ENCODE data around the gene THAP10.

DNA sequence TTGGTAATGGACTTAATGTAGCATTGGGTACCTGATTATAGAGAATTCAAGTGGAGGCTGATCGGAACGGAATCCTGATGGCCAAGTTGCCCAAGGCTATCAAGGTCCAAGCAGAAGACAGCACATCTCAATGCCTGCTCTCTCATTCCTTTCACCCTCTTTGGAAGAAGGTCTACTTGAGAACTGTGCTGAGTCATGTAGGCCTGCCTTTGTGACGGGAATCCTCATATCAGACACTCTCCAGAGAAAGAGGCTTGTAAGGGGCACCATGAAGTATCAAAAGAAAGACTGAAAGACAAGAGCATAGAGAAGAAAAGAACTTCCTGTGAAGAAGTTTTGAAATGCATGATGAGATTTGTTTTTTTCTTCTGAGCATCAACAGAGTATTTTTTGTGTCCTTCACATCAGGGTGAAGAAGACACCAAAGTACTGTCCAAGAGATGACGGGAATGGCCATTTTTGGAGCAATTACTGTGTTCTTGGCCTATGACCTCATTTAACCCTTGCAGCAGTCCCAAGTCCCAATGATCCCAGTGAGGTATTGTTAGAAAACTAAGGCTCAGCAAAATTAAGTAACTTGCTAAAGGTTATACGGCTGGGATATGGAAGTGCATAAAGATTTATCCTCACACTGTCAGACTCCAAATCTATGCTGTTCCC is 25.1 kb downstream of the THAP10 start:
- TF ChIP-seq, protein P1, sequence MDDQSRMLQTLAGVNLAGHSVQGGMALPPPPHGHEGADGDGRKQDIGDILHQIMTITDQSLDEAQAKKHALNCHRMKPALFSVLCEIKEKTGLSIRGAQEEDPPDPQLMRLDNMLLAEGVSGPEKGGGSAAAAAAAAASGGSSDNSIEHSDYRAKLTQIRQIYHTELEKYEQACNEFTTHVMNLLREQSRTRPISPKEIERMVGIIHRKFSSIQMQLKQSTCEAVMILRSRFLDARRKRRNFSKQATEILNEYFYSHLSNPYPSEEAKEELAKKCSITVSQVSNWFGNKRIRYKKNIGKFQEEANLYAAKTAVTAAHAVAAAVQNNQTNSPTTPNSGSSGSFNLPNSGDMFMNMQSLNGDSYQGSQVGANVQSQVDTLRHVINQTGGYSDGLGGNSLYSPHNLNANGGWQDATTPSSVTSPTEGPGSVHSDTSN (IDR thresholded peaks at IDR 0.05) = no peak
- TF ChIP-seq POLR2AphosphoS5 (IDR thresholded peaks at IDR 0.05; ENCODE audit: low read depth, low read length) (no peak), NRF1 (IDR thresholded peaks at IDR 0.05; ENCODE audit: low read depth, low read length) (no peak), YY1 (IDR thresholded peaks at IDR 0.05; ENCODE audit: low read depth) (no peak), RCOR1 (IDR thresholded peaks at IDR 0.05; ENCODE audit: low read length) (no peak), NFIC (IDR thresholded peaks at IDR 0.05; ENCODE audit: borderline replicate concordance) (no peak), EP300 (IDR thresholded peaks at IDR 0.05; ENCODE audit: borderline replicate concordance in 1 of 2, low read depth in 1 of 2, low read length in 1 of 2) (no peak), JUND (IDR thresholded peaks at IDR 0.05) (no peak), ELF1 (IDR thresholded peaks at IDR 0.05) (no peak)
- TF ChIP-seq, protein P2, sequence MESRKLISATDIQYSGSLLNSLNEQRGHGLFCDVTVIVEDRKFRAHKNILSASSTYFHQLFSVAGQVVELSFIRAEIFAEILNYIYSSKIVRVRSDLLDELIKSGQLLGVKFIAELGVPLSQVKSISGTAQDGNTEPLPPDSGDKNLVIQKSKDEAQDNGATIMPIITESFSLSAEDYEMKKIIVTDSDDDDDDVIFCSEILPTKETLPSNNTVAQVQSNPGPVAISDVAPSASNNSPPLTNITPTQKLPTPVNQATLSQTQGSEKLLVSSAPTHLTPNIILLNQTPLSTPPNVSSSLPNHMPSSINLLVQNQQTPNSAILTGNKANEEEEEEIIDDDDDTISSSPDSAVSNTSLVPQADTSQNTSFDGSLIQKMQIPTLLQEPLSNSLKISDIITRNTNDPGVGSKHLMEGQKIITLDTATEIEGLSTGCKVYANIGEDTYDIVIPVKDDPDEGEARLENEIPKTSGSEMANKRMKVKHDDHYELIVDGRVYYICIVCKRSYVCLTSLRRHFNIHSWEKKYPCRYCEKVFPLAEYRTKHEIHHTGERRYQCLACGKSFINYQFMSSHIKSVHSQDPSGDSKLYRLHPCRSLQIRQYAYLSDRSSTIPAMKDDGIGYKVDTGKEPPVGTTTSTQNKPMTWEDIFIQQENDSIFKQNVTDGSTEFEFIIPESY (IDR thresholded peaks at IDR 0.05; ENCODE audit: borderline replicate concordance, low read depth) = no peak
- TF ChIP-seq, protein P3, sequence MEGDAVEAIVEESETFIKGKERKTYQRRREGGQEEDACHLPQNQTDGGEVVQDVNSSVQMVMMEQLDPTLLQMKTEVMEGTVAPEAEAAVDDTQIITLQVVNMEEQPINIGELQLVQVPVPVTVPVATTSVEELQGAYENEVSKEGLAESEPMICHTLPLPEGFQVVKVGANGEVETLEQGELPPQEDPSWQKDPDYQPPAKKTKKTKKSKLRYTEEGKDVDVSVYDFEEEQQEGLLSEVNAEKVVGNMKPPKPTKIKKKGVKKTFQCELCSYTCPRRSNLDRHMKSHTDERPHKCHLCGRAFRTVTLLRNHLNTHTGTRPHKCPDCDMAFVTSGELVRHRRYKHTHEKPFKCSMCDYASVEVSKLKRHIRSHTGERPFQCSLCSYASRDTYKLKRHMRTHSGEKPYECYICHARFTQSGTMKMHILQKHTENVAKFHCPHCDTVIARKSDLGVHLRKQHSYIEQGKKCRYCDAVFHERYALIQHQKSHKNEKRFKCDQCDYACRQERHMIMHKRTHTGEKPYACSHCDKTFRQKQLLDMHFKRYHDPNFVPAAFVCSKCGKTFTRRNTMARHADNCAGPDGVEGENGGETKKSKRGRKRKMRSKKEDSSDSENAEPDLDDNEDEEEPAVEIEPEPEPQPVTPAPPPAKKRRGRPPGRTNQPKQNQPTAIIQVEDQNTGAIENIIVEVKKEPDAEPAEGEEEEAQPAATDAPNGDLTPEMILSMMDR (IDR thresholded peaks at IDR 0.05) = no peak
- TF ChIP-seq, protein P4, sequence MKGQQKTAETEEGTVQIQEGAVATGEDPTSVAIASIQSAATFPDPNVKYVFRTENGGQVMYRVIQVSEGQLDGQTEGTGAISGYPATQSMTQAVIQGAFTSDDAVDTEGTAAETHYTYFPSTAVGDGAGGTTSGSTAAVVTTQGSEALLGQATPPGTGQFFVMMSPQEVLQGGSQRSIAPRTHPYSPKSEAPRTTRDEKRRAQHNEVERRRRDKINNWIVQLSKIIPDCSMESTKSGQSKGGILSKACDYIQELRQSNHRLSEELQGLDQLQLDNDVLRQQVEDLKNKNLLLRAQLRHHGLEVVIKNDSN (IDR thresholded peaks at IDR 0.05; ENCODE audit: borderline replicate concordance, low read depth) = no peak
